ENCODE measurements around the gene USP25. TPM values are rescaled to one million over a fixed set of nuclear protein-coding genes. Genes with fewer than 3 reads are reported as not detected.

Gene USP25
- total RNA-seq, 1 experiment from 2014 or later = 35.1 TPM

DNA sequence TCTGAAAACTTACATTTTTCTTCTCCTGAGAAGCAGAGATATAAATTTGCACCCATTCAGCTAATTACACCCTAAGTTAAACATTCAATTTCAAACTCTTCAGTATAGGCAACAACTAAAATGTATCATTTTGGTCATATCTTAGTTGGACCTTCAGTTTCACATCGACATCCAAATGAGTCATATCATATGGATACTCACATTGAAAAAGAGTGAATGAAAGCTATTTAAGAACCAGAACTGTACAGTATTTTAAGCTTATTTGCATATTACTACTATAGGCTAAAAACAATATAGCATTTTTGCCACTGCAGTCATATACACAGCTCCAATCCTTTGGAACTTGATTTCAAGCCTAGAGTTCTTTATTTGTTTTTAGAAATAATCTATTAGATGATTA lies 33.6 kb downstream of the USP25 start:
- Histone ChIP-seq H3K18ac (ENCODE audit: insufficient read length, low read depth, low read length) (no peak overlapping the region), H3K27ac (ENCODE audit: insufficient read length, low read depth, low read length) (no peak overlapping the region), H3K23me2 (ENCODE audit: insufficient read length, low read depth, low read length, poor library complexity, severe bottlenecking) (no peaks in the 10 kb centered on the region), H2BK20ac (ENCODE audit: low read depth, low read length, poor library complexity, severe bottlenecking) (no peak overlapping the region), H3K4me2 (ENCODE audit: insufficient read depth, insufficient read length, low read length) (no peak overlapping the region), H2AK5ac (ENCODE audit: insufficient read length, low read length) (no peak overlapping the region), H3K4me1 (ENCODE audit: insufficient read depth, low read length) (peaks cover 13% of the 10 kb centered on the region; the same call in 1 of the 2 replicates), H3K79me2 (ENCODE audit: insufficient read depth, low read length) (peaks cover 13% of the 10 kb centered on the region; the same call in 1 of the 2 replicates), H4K20me1 (ENCODE audit: control insufficient read depth, insufficient read depth, insufficient read length) (no peaks in the 10 kb centered on the region), H3K9ac (ENCODE audit: extremely low read depth, insufficient read length, low read length) (no peak overlapping the region), H3K14ac (ENCODE audit: insufficient read depth, low read length) (no peak overlapping the region), H3K4ac (ENCODE audit: low read depth, low read length) (no peak overlapping the region), H2BK120ac (ENCODE audit: low read depth, low read length, poor library complexity, severe bottlenecking) (no peak overlapping the region), H2BK12ac (ENCODE audit: insufficient read length, low read depth, low read length) (no peak overlapping the region), H2AFZ (ENCODE audit: low read length) (no peak overlapping the region), H3K9me3 (ENCODE audit: control insufficient read depth, low read depth, low read length) (no peaks in the 10 kb centered on the region), H3K23ac (ENCODE audit: insufficient read length, low read depth, low read length) (no peak overlapping the region), H4K8ac (replicated peaks; ENCODE audit: insufficient read length, low read depth, low read length) (no peak overlapping the region), H2BK5ac (ENCODE audit: insufficient read length, low read length) (no peak overlapping the region), H3K56ac (ENCODE audit: insufficient read length, low read depth, low read length) (no peak overlapping the region), H3K79me1 (ENCODE audit: insufficient read depth, low read depth, low read length, poor library complexity, severe bottlenecking) (peaks cover 9% of the 10 kb centered on the region), H4K5ac (ENCODE audit: insufficient read length, low read depth, low read length) (no peak overlapping the region), H2BK15ac (ENCODE audit: low read depth, low read length) (no peak overlapping the region), H3T11ph (ENCODE audit: low read length) (no peak overlapping the region), H3K27me3 (ENCODE audit: insufficient read depth, low read length) (no peaks in the 10 kb centered on the region), H4K91ac (ENCODE audit: insufficient read length, low read depth, low read length) (no peak overlapping the region)
- TF ChIP-seq, protein P1, sequence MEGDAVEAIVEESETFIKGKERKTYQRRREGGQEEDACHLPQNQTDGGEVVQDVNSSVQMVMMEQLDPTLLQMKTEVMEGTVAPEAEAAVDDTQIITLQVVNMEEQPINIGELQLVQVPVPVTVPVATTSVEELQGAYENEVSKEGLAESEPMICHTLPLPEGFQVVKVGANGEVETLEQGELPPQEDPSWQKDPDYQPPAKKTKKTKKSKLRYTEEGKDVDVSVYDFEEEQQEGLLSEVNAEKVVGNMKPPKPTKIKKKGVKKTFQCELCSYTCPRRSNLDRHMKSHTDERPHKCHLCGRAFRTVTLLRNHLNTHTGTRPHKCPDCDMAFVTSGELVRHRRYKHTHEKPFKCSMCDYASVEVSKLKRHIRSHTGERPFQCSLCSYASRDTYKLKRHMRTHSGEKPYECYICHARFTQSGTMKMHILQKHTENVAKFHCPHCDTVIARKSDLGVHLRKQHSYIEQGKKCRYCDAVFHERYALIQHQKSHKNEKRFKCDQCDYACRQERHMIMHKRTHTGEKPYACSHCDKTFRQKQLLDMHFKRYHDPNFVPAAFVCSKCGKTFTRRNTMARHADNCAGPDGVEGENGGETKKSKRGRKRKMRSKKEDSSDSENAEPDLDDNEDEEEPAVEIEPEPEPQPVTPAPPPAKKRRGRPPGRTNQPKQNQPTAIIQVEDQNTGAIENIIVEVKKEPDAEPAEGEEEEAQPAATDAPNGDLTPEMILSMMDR (conservative IDR thresholded peaks at IDR 0.05) = no peak
- Mint-ChIP-seq H3K4me3 (no peak overlapping the region), H3K36me3 (ENCODE audit: insufficient read depth in 1 of 3, low read depth in 3 of 3) (peaks cover 2 to 10% (median 6%) of the 10 kb centered on the region in 3 experiments; a peak in 5 of 7 replicates), H3K9me3 (peaks cover 3% of the 10 kb centered on the region in 2 experiments; a peak in 3 of 5 replicates), H3K27me3 (ENCODE audit: low read depth) (no peaks in the 10 kb centered on the region), H3K27ac (no peak overlapping the region), H3K4me1 (peaks cover 48 to 55% of the 10 kb centered on the region in 2 experiments)
- no CpG with 5 or more reads among the region's 1 CpG for WGBS (ENCODE audit: extremely low coverage, insufficient read length, low lambda C conversion rate)
- DNase-seq = no peak
